Spleen (tissue), 13 donors: ENCODE data around the gene UNC13B. TPM values are rescaled to one million over a fixed set of nuclear protein-coding genes. Genes with fewer than 3 reads are reported as not detected.
A peak's percentile ranks its signal among the peaks of the same experiment; 100 is the strongest.

Source experiments
- DNase-seq: peaks from one replicate; pipeline ENCODE4 v3.0.0-alpha.2; 2020
- H3K27ac ChIP-seq, 8 donors: fragments of 200-600 bp; sonication (generic) in 7 of 8; 1 replicate in 4 of 8; 2 replicates in 4 of 8; pipeline versions ENCODE4 v1.5.0 to v1.8.0; 2016 to 2021; ENCODE audit warnings: inconsistent platforms in 4 of 8, mild to moderate bottlenecking in 4 of 8, moderate library complexity in 1 of 8
- H3K27me3 ChIP-seq, 7 donors: fragments of 200-600 bp; sonication (generic) in 6 of 7; replicated peaks in 1 of 7; 1 replicate in 4 of 7; 2 replicates in 3 of 7; pipeline versions ENCODE4 v1.5.0 to v1.8.0; 2016 to 2021; ENCODE audit warnings: inconsistent platforms in 3 of 7, mild to moderate bottlenecking in 1 of 7
- H3K36me3 ChIP-seq, 6 donors: fragments of 200-600 bp; sonication (generic) in 5 of 6; 1 replicate in 4 of 6; 2 replicates in 2 of 6; pipeline versions ENCODE4 v1.5.0 to v1.8.0; 2016 to 2021; ENCODE audit warnings: inconsistent platforms in 2 of 6
- H3K4me1 ChIP-seq, 6 donors: fragments of 200-600 bp; sonication (generic) in 5 of 6; 1 replicate in 3 of 6; 2 replicates in 3 of 6; pipeline versions ENCODE4 v1.5.0 to v1.8.0; 2016 to 2021; ENCODE audit warnings: inconsistent platforms in 3 of 6
- H3K4me3 ChIP-seq, 8 donors: fragments of 200-600 bp; sonication (generic) in 7 of 8; 1 replicate in 4 of 8; 2 replicates in 4 of 8; pipeline versions ENCODE4 v1.5.0 to v1.8.0; 2016 to 2021; ENCODE audit warnings: inconsistent platforms in 4 of 8, mild to moderate bottlenecking in 4 of 8, moderate library complexity in 2 of 8
- H3K9me3 ChIP-seq, 8 donors: fragments of 200-600 bp; sonication (generic) in 7 of 8; 1 replicate in 4 of 8; 2 replicates in 4 of 8; pipeline versions ENCODE4 v1.5.0 to v1.8.0; 2016 to 2021; ENCODE audit warnings: inconsistent platforms in 4 of 8
- CTCF ChIP-seq, 11 experiments: fragments of 200-600 bp in 7 of 11; fragments of 450-650 bp in 4 of 11; sonication (generic) in 4 of 11; IDR thresholded peaks in 8 of 11; conservative IDR thresholded peaks in 3 of 11; 1 replicate in 7 of 11; 2 replicates in 4 of 11; pipeline versions ENCODE4 v1.4.0 to v1.8.0; 2016 to 2021; ENCODE audit warnings: antibody characterized with exemption in 11 of 11, inconsistent platforms in 4 of 11, mild to moderate bottlenecking in 1 of 11
- POLR2A ChIP-seq, 3 donors: fragments of 450-650 bp; IDR thresholded peaks; one replicate each; pipeline ENCODE4 v1.5.1; 2017; ENCODE audit warnings: antibody characterized with exemption in 3 of 3, mild to moderate bottlenecking in 1 of 3
- POLR2AphosphoS5 ChIP-seq, 3 donors: sonication (generic); formaldehyde crosslinking; IDR thresholded peaks; one replicate each; pipeline ENCODE4 v1.5.1; 2017; ENCODE audit warnings: antibody characterized with exemption in 3 of 3
- WGBS, 5 donors: extraction: QIAGEN DNeasy Blood & Tissue Kit in 3 of 5; methylation state at CpG; one replicate each; pipeline versions ENCODE4 v1.1.5 to v1.1.7; 2013 to 2018; 5-methylcytosine and 5-hydroxymethylcytosine counted together
- intact Hi-C: fragments of 100-400 bp; cut with DNase I; formaldehyde crosslinking; loops from one replicate; pipeline ENCODE4 v1.15.0; 2023; ENCODE audit warnings: low total_unique reads
- long read RNA-seq, 2 donors: transcript quantifications; one replicate each; lab custom pipeline, GENCODE V29; 2026
- polyA plus RNA-seq, 3 donors: library from polyadenylated mRNA; stranded (reverse); fragments of 200-250 nt; gene quantifications; one replicate each; pipeline ENCODE4 v1.2.1, GENCODE V29; 2013
- total RNA-seq, 7 donors: library from RNA; depleted of rRNA in 3 of 7; stranded (reverse); fragments of >200 nt in 3 of 7; fragmentation: NEBNext Ultra II Directional in 4 of 7; extraction: Animal tissue kit (Norgen Biotek cat#: 25700) in 4 of 7; gene quantifications; one replicate each; pipeline versions ENCODE4 v1.1.0 to v1.2.1, GENCODE V29; 2016 to 2021
- donor health status: healthy with polysubstance abuse.
- donor health status: DM: no; HTN: no; CAD: no; lungs with moderate emphysema.
- donor health status: DM: no; HTN: no; CAD: no.
- donor health status: Bipolar disorder and iron deficiency.
- donor health status: healthy.
- donor health status: DM: no; HTN: no; CAD: no.
- donor health status: DM: yes; HTN: yes; CAD: no.

The UNC13B gene
- 10 to 100 TPM; 10.7 to 18.7 (median 14.2) TPM for total RNA-seq
- polyA plus RNA-seq = 1 to 10 TPM; 2.4 to 4.9 (median 2.5) TPM
- long read RNA-seq, donor 1 = 0 reads
- long read RNA-seq, donor 2 = 0 reads

- Histone ChIP-seq H3K36me3 (no peaks in the 10 kb centered on the region), H3K4me1 (peaks cover 5 to 42% (median 24%) of the 10 kb centered on the region in 6 donors), H3K27me3 (peaks cover 0 to 6% (median 0%) of the 10 kb centered on the region in 7 donors), H3K9me3 (no peaks in the 10 kb centered on the region), H3K4me3 (peak within 1 kb of the TSS; percentile 75 to 93 (median 84)), H3K27ac (peak within 1 kb of the TSS in 7 of 8 donors; percentile 75 to 91 (median 88))
- intact Hi-C loops = loop anchor here (10.0 kb wide), 1 partner anchor 93 kb away; no protein-coding TSS in a partner anchor
- WGBS, 5 donors = 0 to 1% (median 1%) methylated on average over 31 to 70 of the region's 70 CpGs
- peak; percentile 71 to 92 (median 86) for TF ChIP-seq POLR2AphosphoS5 (IDR thresholded peaks at IDR 0.05)
- TF ChIP-seq POLR2A (IDR thresholded peaks at IDR 0.05) = no peak
- TF ChIP-seq CTCF (IDR thresholded peaks at IDR 0.05 in 8 of 11, conservative IDR thresholded peaks at IDR 0.05 in 3 of 11) = peak in 2 of 11 experiments; percentile 18 to 19
- DNase-seq = peak; percentile 94
Observed at GRCh38 chr9:35161713-35162604, at the start of gene UNC13B. TSS of gene UNC13B (plus strand) at chr9:35162009. CDS start at chr9:35162284, 275 bp downstream.

- H3K4me3 ChIP-seq = peak overlapping the region in 5 of 8 donors; percentile 59 to 81 (median 68)
- no peak for TF ChIP-seq CTCF (IDR thresholded peaks at IDR 0.05 in 8 of 11, conservative IDR thresholded peaks at IDR 0.05 in 3 of 11)
- no peak for TF ChIP-seq POLR2AphosphoS5 (IDR thresholded peaks at IDR 0.05)
- no peak for TF ChIP-seq POLR2A (IDR thresholded peaks at IDR 0.05)
- H3K36me3 ChIP-seq = peaks cover 0 to 25% (median 13%) of the 10 kb centered on the region in 6 donors
- H3K27ac ChIP-seq = peak overlapping the region; percentile 15 to 96 (median 88)
- 79 to 85% (median 82%) methylated on average over 3 of the region's 3 CpGs for WGBS, 5 donors
- no peaks in the 10 kb centered on the region for H3K27me3 ChIP-seq
- DNase-seq = no peak
- intact Hi-C loops = no loop called here
- H3K9me3 ChIP-seq = no peaks in the 10 kb centered on the region
- H3K4me1 ChIP-seq = peaks cover 39 to 89% (median 73%) of the 10 kb centered on the region in 6 donors
Observed at GRCh38 chr9:35112257-35113020, 49.4 kb upstream of the UNC13B start.

- H3K9me3 ChIP-seq = no peaks in the 10 kb centered on the region
- intact Hi-C loops = no loop called here
- H3K4me3 ChIP-seq = peak overlapping the region; percentile 56 to 88 (median 65)
- peak; percentile 91 for DNase-seq
- H3K27ac ChIP-seq = peak overlapping the region; percentile 72 to 96 (median 88)
- TF ChIP-seq POLR2AphosphoS5 (IDR thresholded peaks at IDR 0.05) = peak in 2 of 3 donors; percentile 33 to 34
- no peak for TF ChIP-seq CTCF (IDR thresholded peaks at IDR 0.05 in 8 of 11, conservative IDR thresholded peaks at IDR 0.05 in 3 of 11)
- TF ChIP-seq POLR2A (IDR thresholded peaks at IDR 0.05) = no peak
- no peaks in the 10 kb centered on the region for H3K27me3 ChIP-seq
- WGBS, 5 donors = 2 to 12% (median 9%) methylated on average over 4 to 5 of the region's 5 CpGs
- peaks cover 39 to 81% (median 69%) of the 10 kb centered on the region in 6 donors for H3K4me1 ChIP-seq
- H3K36me3 ChIP-seq = peaks cover 0 to 7% (median 0%) of the 10 kb centered on the region in 6 donors
Observed at GRCh38 chr9:35114113-35114839, 47.5 kb upstream of the UNC13B start.
